CMK (cell line): ENCODE data around the gene MDH1B.
"Not testable (repeated sequence)": the region's sequence is repeated elsewhere in the genome, so short reads cannot be mapped to it uniquely, and the experiment has no call there.

Experiments
- DNase-seq: peaks from one replicate; pipeline ENCODE4 v3.0.0-alpha.2; 2010; ENCODE audit warnings: low read depth

The MDH1B gene

DNA sequence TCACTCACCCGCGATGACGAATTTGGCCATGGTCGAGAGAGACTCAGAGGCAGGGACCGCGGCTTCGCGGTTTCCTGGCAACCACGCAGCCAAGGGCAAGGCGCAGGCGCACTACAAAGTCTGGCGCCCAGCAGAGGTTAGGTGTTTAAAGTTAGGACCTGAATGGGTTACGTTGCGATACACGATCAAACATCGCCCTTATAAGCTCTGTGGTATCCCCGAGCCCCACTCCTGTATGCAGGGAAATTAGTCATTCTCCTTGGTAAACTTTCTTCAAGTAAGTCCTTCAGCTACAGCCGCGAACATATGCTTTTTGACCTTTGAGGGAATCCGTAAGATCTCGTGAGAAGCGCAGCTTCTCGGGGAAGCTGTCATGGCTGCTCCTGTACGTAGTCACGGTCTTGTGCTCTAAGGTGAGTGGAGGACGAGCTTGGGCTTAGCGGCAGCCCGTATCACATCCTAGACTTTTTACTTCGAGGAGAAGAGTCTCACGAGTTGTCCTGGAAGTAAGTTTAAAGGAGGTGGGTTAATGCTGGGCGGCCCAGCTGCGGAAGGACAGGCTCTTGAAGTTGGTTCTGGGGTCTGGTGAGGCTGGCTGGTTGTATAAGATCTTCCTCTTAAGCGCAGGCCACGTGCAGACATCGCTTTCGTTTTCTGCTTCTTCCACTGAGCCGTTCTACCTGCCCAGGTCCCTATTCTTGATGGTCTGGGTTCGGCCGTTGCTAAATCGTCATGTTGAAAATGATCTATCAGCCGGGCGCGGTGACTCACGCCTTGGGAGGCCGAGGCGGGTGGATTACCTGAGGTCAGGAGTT, at the start of gene MDH1B, which contains the start of gene FASTKD2:
TSS of gene MDH1B (minus strand) at position 87 of the 815 bp plus-strand sequence. CDS start at position 30, 57 bp downstream.
TSS of gene FASTKD2 (plus strand) at position 365 of the 815 bp plus-strand sequence. CDS start 1,088 bp downstream, outside the sequence.
- DNase-seq = peak; percentile 49

DNA sequence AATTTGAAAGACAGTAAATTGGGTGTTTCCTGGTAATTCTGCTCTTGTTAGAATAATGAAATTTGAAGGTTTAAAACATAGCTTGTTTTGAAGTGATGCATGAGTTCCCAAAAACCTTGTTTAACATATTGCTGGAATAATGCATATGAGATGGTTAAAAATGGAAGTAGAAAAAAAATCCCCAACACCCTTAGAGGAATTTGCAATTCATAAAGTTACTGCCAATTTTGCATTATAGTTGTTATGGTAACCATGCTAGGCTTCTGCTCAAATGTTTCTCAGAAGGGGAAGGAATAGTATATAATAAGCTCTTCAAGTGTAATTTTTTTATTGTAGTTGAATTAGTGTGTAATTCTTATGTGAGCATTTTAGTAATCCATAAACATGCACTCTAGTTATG, 49.4 kb upstream of the MDH1B start:
- DNase-seq = no peak

DNA sequence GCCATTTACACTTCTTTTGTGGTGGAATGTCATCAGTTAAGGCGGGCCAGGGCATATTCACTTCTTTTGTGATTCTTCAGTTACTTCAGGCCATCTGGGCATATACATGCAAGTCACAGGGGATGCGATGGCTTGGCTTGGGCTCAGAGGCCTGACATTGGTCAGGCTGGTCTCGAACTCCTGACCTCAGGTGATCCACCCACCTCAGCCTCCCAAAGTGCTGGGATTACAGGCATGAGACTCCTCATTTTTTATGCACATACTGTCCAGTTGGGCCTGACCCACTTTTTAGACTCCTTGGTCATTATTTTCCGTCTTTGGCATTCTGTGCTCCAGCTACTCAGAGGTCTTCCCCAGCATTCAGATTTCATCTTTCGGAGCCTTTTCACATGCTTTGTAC, 47.3 kb upstream of the MDH1B start:
- not testable (repeated sequence) for DNase-seq

DNA sequence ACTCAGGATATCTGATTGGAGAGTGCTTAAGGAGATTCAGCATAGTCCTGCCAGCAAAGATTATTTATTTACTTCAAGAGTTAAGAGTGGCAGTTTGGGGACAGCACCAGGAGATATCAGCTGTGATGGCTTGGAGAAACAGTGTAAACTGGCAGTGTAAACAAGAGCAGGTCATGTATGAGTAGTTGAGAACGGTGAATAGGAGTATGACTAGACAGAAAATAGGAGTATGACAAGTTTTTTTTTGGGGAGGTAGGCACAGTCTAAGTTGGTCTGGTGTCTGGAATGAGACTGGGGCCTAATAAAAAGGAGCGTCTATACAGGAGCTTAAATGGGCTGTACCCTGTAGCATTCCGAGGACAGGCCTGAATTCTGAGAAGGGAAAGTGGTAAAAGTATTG, 42.5 kb upstream of the MDH1B start:
- DNase-seq = not testable (repeated sequence)

DNA sequence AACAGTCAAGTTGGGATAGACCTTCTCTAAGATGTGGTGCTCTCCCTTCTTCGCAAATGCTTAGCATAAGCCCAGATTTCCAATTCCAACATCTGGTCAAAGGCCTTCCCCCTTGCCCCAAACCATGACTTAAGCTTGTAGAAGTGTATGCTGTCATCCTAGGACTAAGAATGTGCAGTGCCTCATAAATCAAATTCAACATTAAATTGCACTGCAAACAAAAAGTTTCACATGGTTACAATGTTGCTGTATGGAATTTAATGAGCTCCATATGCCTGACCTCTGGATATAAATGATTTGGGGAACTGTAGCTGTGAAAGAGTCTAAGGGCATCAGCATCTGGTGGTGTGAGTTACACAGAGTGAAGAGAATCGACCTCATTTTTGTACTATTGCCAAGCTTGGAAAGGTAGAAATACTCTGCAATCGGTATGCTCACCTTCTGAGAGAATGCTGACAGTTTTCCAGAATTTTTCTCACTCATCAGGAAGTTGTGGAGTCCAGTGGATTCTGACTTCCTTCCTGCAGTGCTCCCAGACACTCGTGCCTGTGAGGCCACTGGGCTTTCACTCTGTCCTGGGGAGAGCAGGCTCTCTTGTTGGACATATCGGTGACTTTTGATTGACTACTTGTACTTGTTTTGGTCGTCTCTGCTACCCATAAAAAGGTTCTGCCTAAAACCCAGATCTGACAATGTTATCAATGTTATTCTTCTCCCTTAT, 40.9 kb upstream of the MDH1B start:
- no peak for DNase-seq

DNA sequence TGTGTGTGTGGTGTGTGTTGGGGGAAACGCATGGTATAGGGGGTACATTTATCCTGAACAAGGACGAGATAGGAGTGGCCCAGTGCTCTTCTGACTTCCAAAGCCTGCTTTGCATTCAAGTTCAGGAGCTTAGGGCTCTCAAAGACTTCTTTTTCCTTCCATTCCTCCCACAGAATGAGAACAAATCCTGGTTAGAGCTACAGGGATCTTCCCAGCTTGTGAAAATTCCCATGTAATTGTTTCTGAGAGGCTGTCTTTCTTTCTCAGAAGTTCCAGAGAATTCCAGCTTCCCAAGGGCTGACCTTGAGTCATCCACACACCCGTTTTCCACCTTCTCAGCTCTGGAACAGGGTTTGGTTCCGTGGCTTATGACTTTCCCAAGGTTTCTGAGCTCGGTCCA, 39.2 kb upstream of the MDH1B start:
- no peak for DNase-seq

DNA sequence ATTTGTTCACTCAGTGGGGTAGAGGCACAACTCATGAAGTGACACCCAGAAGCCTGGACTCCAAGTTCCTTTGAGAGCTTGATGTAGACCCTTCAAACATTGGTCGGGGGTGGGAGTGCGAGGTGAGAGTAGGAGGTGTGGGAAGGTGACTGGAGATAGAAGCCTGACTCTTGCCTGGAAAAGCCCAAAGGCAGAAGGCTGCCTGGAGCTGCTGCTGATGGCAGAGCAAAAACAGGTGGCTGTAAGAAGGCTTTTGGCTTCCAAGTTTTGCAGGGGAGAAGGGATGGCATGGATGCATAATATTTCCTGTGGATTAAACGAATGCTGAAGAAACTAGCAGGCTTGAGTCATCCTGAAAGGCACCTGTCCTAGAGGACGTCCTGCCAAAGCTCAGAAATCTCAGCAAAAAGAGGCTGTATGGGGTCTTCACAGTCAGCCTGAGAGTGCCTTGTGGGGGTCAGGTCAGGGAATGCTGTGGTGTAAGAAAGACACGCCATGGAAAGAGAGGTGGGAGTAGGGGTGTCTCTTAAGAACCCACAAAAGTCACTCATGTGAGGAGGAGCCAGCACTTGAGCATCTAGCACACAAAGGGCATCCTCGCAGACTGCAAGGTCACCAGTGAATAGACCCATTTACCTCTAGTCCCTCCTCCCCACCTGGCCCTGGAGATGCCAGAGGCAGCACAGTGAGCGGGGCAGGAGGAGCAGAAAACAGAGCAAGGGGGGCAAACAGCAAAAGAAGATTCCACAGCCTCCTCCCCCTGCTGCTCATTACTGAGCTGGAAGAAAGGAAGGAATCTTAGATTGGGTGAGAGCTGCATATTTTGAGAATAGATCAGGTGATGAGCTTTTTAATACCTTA, 37.8 kb upstream of the MDH1B start:
- DNase-seq = no peak

DNA sequence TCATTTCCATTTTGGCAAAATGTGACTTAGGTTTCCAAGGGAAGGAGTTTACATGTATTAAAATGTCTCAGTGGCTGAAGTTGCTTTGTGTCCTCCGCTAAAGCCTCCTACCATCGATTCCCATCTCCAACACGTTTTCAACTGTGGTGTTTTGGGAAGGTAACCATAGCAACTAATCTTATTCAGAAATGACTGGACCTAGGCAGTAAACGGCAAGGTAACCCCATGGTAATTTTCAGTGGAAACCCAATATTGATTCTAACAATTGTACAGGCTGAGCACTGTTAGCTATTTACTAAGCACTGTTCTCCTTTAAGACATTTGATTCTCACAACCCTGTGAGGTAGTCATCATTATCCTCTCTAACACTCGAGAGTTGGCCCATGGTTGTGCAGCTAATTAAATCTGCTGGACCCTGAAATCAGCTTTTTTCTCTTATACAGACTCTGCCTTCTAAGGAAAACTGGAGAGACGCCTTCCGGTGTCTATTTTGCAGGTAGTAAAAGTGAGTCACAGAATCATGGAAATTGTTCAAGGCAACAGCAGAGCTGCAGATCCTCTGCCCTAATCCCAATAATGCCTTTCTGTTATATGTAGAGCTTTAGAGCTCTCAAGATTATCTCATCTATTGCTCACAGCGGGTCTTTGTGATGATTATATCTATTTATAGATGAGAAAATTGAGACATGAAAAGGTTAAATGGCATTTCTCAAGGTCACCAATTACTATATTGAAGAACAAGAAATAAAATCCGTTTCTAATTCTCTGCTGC, 36.5 kb upstream of the MDH1B start:
- DNase-seq = no peak

DNA sequence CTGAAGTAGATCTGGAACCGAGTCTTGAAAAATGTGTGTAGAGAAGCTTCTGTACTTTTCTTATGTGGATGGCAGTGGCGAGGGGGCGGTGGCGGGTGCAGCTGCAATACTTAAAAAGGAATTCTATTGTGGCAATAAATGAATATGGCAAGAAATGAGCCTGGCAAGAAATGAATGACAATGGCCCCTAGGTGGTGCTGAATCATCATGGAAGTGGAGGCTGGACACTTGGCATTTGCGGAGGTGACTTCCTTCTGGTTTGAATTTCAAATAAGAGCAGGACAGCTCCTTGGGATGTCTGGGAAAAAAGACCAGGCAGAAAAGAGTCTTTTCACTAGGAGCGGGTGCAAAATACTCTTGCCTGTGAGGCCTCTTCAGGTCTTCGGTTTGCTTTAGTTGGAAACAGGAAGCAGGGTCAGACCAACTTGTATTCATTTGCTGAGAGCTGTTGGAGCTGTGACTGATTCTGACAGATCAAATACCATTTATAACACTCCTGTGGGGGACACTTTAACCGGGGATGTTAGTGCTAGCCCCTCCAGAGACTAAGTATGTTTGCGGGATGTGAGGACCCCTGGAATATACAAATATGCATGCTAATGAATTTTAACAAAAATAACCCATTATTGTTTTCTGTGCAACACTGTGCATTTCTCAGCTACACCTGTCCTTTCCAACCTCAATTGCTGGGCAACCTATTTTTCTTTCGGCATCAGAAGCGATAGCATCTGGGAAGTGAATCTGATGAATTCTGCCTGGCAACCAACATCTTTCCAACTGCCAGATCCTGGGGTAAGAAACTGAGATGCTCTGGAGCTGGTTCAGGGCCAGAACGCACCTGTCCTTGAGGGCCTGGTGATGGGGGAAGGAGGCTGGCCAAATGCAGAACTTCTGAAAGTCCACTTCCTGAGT, 35.6 kb upstream of the MDH1B start:
- DNase-seq = peak; percentile 8

DNA sequence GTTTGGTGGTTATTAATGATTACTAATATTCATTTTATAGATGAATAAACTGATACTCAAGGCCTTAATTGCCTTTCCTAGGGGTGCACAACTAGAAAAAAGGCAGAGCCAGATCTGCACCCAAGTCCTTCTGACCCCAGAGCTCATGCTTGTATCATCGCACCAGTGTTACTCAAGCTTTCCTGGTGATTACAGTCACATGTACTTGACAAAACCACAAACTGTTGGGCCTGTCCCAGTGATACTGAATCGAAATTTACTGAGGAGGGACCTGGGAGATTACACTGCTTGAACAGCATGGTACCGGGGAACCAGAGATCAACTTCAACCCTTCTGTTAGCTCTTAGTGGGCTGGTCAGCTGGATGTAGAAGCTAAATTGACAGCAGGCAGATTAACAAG, 34.0 kb upstream of the MDH1B start:
- no peak for DNase-seq

DNA sequence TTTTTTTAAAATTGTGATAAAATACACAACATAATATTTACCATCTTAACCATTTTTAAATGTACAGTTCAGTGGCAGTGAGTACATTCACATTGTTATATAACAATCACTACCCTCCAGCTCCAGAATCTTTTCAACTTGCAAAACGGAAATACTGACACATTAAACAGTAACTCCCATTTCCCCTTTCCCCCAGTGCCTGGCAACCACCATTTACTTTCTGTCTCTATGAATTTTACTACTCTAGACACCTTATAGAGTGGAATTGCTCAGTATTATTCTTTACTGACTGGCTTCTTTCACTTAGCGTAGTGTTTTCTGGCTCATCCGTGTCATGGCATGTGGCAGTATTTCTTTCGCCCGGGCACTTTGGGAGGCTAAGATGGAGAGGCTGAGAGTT, 32.9 kb upstream of the MDH1B start:
- no peak for DNase-seq

DNA sequence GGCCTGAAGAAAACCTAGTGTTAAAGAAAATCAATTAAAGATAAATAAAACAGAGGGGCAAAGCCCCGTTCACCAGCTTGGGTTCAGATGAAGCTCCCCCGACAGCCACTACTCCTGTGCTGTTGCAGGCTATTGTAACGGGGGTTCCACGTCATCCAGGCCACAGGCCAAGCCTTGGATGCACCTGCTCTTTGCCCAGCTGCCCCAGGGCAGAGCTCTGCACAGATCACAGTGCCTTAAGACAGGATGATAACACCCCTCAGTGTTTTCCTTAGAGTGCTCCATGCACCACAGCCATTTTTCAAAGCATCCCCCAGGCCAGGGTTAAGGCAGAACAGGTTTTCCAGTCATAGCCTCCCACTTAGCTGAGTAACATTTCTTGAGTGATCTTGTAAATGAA, 32.2 kb upstream of the MDH1B start:
- DNase-seq = no peak

DNA sequence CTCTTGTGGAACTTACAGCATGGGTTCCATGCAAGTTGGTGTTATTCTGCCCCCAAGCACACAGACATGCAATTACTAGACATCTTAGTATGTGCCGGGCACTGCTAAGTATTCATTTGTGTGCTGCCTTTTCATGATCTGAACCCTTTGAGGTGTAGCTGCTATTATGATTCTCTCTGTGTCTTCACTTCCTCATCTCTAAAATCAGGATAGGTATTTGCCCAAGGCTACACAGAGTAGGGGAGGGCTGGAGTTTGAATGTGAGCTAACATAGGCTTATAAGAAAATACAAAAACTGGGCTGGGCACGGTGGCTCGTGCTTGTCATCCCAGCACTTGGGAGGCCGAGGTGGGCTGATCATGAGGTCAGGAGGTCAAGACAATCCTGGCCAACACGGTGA, 27.5 kb upstream of the MDH1B start:
- DNase-seq = no peak

DNA sequence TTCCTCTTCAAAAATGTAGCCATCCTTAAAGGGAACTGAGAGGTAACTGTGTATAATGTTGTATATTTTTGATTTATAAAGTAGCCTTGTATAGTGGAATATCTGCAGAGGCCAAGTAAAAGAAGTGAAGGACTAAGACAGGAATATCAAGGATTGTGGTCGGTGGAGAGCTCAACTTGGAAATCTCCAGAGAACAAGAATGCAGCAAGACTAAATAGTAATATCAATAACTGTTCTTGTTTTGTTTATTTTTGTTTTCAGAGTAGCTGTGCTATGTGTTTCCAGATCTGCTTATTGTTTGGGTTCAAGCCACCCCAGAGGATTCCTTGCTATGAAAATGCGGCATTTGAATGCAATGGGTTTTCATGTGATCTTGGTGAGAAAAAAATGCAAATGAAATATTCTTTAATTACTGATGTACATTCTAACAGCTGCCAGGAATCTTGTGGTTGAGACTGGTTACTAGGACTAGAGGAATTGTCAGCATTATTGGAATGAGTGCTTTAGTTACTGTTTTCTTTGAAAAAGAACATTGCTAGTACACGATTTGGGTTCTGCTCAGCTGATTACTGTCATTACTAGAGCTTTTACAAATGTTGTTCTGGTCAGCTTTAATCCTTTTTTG, 25.3 kb upstream of the MDH1B start:
- DNase-seq = no peak

DNA sequence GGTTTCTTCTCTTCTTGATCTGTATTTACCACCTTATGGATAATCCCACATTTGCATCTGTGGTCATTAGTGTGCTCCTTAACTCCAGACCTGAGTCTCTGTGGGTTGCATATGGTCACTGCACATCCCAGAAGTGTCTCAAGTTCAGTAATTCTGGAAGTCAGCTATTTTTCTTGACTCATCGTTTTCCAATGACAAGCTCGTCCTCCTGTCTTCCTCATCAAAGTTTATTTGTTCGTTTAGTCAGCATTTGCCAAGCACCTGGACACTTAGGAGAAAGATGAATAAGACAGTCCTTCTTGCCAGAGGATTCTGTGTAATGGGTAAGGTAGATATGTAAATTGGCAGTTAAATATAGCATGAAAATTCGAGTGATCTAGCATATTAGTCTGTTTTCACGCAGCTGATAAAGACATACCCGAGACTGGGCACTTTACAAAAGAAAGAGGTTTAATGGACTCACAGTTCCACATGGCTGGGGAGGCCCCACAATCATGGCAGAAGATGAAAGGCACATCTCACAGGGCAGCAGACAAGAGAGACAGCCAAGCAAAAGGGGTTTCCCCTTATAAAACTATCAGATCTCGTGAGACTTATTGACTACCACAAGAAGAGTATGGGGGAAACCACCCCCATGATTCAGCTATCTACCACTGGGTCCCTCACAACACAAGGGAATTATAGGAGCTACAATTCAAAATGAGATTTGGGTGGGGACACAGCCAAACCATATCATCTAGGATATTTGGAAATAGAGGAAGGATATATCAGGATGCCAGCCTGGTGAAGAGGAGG, 19.6 kb upstream of the MDH1B start:
- no peak for DNase-seq

DNA sequence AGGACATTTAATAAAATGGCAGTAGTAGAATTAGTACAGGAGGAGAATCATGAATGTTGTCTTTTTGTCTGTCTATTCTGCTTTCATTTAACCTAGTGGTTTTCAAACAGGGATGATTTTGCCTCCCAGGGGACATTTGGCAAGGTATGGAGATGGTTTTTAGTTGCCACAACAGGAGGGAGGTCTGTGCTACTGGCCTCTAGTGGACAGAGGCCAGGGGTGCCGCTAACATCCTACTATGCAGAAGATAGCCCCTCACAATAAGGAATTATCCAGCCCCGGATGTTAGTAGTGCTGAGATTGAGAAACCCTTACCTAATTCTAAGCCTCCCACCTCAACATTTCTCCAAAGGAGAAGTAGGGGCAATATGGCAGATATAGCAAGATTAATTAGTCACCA, 18.6 kb upstream of the MDH1B start:
- DNase-seq = peak; percentile 3

DNA sequence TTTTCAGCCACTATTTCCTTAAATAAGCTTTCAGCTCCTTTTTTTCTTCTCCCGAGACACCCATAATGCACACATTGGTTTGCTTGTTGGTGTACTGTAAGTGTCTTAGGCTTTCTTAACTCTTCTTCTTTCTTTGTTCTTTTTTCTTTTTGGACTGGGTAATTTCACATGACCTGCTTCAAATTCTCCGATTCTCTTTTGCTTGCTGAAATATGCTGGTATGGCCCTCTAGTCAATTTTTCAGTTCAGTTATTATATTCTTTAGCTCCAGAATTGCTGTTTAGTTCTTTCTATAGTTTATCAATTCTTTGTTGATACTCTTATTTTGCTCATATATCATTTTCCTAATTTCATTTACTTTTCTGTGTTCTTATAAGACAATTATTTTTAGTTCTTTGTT, 15.5 kb upstream of the MDH1B start:
- DNase-seq = no peak

DNA sequence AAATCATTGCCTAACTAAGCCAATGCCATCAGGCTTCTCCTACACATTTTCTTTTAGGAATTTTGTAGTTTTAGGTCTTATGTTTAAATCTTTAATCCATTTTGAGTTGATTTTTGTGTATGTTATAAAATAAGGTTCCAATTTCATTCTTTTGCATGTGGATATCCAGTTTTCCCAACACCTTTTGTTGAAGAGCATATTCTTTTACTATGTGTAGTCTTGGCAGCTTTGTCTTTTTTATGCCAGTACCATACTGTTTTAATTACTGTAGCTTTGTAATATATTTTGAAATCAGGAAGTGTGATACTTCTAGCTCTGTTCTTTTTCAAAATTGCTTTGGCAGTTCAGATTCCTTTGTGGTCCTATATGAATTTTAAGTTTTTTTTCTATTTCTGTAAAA, 11.3 kb upstream of the MDH1B start:
- no peak for DNase-seq

DNA sequence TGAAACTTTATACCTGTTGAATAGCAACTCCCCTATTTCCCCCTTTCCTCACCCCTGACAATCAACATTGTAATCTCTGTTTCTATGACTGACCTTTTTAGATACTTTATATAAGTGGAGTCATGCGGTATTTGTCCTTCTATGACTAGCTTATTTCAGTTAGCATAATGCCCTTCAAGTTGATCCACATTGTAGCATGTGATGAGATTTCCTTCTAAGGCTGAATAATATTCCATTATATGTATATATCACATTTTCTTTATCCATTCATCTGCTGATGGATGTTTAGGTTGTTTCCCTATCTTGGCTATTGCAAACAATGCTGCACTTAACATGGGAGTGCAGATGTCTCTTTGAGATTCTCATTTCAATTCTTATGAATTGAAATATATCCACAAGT, 9.7 kb upstream of the MDH1B start:
- DNase-seq = no peak
